GM19397 (cell line): Measurements from ENCODE around the gene ARHGAP22.
"Not testable (repeated sequence)": the region's sequence is repeated elsewhere in the genome, so short reads cannot be mapped to it uniquely, and the experiment has no call there.

Experiments used
- ATAC-seq: cut with Tn5 transposase; IDR thresholded peaks from one replicate; pipeline ENCODE4 v1.9.1; 2021; ENCODE audit warnings: mild to moderate bottlenecking, moderate library complexity; ENCODE audit not compliant: unreplicated experiment

The ARHGAP22 gene

GRCh38 chr10:48442090-48442808 is 162.6 kb downstream of the ARHGAP22 start:
- no peak for ATAC-seq

GRCh38 chr10:48440771-48441170 is 164.1 kb downstream of the ARHGAP22 start:
- ATAC-seq = no peak

DNA sequence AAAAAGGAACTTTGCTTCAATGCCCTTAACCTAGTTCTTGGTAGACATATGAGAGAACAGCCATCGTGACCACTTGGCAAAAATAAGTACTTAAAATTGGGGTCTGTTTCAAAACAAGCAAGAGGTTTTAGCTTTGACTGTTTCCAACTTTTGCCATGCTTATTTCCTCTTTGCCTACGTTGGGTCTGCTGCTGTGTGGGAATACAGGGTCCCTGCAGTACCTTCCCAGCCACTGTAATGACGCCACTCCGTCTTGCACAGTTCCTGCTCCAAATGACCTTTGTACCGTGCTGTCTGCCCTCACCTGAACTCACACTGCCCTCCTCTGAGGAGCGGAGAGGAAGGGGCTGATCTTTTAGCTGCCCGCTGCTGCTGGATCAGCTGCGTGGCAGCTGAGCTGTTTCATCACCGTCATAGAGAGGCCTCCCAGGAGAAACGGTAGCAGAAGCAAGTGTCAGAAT is 165.3 kb downstream of the ARHGAP22 start:
- ATAC-seq = no peak

DNA sequence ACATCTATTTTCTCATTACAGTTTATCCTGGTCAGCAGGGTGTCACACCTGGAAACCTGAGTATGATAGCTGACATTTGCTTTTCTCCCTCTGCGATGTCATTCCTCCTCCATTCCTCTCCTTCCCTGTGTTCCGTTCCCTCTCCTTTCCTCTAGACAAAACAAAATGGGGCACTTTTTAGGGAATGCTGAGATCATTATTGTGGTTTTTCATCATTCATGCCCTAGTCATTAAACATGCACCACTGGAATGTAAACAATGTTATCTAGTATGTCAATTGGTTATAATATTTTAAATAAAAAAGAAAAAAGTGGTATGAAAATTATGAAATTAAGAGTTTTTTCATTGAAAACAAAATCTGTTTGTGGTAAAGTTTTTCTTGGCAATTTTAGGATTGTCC is 165.8 kb downstream of the ARHGAP22 start:
- no peak for ATAC-seq

DNA sequence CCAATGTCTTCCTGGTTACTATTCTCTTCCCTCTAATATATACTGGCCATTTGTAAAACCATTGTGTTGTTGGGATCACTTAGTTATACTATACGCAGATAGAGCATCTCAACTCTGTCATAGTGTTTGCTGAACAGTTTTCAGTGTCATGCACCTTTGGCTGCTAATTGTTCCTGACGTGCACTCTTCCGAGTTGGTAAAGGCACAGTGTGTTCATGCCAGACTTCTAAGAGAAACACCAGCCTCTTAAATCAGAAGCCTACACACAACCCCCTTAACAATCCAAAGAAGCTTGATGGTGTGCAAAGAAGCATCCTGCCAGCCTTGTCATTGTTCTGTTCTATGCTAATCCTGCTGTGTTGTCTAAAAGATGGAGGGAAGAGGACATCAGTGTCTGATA is 167.3 kb downstream of the ARHGAP22 start:
- no peak for ATAC-seq

GRCh38 chr10:48431871-48432270 is 173.0 kb downstream of the ARHGAP22 start:
- no peak for ATAC-seq

DNA sequence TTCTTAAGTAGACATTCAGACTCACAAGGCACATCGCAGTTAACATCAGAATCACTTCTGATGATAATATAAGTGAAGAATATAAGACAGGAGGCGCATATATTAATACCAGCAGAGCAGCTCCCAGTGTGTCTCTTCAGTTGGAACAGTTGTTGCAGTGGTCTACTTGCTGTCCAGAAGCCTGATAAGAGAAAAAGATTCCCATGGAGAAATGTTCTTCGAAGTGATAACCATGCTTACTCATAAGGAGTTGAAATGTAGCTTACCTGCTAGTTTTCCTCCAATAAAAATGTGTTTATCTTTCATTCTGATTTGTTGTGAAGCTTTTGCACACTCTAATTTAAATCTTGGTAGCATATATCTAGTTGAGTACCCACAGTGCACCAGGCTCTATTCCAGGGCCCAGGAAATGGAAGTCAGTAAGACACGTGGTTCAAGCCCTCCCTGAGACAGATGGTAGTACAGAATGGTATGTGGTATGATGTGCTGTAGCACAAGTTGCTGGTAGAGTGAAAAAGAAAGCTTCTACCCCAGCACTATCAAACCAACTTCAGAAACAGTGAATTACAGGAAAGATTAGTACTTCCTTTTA is 174.4 kb downstream of the ARHGAP22 start:
- no peak for ATAC-seq

DNA sequence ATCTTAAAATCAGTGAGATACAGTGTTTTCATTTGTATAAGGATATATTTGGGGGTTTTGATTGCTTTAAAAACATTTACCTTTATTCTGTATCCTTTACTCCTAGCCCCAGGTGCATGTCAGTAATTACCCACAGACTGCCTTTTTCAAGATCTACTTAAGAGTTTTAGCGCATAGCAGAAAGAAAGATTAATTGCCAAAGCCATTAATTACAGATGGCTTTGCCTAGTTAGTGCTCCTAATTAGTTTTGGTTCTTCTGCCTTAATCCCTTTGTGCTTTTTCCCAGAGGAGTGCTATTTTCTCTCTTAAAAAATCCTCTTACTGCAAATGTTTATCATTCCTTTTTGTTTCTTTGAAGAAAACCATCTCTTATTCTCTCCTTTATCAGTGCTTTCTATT is 175.6 kb downstream of the ARHGAP22 start:
- ATAC-seq = no peak

- no peak for ATAC-seq
These were observed 176.0 kb downstream of the ARHGAP22 start for GRCh38 chr10:48428896-48429295.

- no peak for ATAC-seq
These were observed 181.0 kb downstream of the ARHGAP22 start for GRCh38 chr10:48423884-48424283.

DNA sequence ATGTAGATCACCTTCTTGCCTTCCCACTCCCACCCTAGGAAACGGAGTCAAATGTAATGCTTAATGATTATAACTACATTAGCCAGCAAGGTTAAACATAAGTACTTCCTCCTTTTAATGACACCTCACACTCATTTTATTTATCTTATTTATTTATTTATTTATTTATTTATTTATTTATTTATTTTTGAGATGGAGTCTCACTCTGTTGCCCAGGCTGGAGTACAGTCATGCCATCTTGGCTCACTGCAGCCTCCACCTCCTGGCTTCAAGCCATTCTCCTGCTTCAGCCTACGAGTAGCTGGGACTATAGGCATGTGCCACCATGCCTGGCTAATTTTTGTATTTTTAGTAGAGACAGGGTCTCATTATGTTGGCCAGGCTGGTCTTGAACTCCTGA is 183.0 kb downstream of the ARHGAP22 start:
- ATAC-seq = not testable (repeated sequence)

DNA sequence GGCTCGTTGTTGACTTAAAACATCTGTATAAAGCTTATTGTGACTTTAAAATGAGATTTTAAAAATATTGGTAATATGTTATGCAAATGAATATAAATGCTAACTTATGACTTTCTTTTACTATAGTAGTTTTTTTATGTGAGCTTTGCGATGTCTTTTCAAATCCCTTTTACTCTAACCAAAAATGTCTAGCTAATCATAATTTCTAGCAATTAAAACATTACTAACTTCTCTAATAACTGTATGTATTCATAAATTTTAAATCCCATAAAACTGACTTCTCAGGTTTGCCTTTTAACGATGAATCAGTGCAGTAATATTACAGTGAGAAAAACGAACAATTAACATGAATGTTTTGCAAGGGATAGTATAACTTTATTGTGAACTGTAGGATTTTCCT is 185.2 kb downstream of the ARHGAP22 start:
- no peak for ATAC-seq

- ATAC-seq = no peak
These were observed 186.6 kb downstream of the ARHGAP22 start for GRCh38 chr10:48418189-48418788.

DNA sequence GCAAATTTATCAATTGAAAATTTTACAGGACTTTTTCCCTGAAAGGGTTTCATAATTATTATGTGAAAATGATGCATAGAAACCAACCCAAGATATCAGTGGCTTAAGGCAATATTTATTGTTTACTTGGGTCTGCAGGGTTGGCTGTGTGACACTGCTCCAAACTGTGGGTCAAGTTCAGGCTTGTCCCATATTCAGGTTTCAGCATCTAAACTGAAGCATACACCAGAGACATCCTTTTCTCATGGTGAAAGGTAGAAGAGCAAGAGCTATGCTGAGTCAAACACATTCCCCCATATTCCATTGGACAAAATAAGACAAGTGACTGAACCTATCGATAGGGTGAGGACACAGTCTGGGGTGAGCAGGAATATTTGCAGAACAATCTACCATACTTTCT is 187.5 kb downstream of the ARHGAP22 start:
- ATAC-seq = no peak

DNA sequence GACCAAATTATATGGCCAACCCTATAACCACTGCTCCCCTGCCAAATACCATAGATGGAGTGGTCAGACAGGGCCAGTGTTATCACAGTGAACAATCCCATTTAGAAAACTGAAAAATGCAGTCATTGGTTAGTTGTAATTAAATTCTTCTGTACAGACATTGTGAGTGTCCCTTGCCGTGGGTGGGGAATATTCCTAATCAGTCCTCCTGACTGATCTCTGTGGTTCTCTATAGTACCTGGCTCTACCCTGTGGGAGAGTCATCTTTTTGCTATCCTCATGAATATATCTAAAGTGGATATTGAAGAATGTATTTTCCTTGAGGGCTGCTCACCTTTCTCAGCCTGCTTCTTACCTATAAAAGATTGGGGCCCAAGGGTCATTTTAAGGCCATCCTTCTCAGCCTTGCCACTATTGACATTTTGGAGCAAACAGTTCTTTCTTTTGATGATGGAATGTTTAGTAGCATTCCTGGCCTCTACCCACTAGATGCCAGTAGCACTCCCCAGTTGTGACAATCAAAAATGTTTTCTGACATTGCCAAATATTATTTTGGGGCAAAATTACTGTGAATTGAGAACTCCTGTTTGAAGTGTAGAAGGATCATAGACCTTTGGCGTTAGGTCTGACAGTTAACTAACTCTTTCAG is 188.2 kb downstream of the ARHGAP22 start:
- no peak for ATAC-seq

- no peak for ATAC-seq
These were observed 190.1 kb downstream of the ARHGAP22 start for GRCh38 chr10:48414778-48415177.

- no peak for ATAC-seq
These were observed 190.7 kb downstream of the ARHGAP22 start for GRCh38 chr10:48414160-48414559.

DNA sequence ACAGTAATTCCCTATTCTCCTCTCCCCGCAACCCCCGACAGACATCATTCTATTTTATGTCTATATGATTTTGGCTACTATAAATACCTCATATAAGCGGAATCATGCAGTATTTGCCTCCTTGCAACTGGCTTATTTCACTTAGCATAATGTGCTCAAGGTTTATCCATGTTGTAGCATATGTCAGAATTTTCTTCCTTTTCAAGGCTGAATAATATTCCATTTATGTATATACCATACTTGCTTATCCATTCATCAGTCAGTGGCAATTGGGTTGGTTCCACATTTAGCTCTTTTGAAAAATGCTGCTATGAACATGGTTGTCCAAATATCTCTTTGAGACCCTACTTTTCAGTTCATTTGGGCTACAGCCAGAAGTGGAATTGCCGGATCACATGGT is 191.9 kb downstream of the ARHGAP22 start:
- ATAC-seq = no peak

DNA sequence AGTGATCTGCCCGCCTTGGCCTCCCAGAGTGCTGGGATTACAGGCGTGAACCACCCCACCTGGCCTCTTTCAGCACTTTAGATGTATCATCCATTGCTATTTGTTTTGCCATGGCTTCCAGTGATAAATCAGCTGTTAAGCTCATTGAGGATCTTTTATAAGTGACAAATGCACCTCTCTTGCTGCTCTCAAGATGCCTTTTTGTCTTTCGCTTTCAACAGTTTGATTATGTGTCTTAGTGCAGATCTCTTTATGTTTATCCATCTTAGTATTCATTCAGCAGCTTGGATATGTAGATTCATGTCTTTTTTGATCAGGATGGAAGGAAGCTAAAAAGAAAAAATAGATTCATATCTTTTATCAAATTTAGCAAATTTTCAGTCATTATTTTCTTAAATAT is 192.8 kb downstream of the ARHGAP22 start:
- ATAC-seq = no peak

GRCh38 chr10:48411510-48411909 is 193.4 kb downstream of the ARHGAP22 start:
- ATAC-seq = no peak

DNA sequence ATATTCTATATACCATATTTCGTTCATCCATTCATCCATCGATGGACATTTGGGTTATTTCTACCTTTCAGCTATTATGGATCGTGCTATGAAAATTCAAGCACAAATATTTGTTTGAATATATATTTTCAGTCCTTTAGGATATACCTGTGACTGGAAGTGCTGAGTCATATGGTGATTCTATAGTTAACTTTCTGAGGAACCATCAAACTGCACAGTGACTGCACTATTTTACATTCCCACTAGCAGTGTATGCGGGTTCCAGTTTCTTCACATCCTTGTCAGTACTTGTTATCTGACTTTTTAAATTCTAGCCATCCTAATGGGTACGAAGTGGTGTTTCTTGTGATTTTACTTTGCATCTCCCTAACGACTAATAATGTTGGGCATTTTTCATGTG is 194.4 kb downstream of the ARHGAP22 start:
- no peak for ATAC-seq

- no peak for ATAC-seq
These were observed 198.2 kb downstream of the ARHGAP22 start for GRCh38 chr10:48406658-48407057.
